ENCODE data around the gene MMRN1.

GRCh38 chr4:89899854-89900253 is 5.2 kb downstream of the MMRN1 start:
- TF ChIP-seq CTCF (IDR thresholded peaks at IDR 0.05) (no peak), POLR2A (IDR thresholded peaks at IDR 0.05; ENCODE audit: low read depth) (no peak), EP300 (IDR thresholded peaks at IDR 0.05) (no peak), POLR2AphosphoS5 (IDR thresholded peaks at IDR 0.05) (no peak)

Measured in esophagus muscularis mucosa (tissue), 4 donors.